IMR-90 (cell line): ENCODE results near the gene HMGXB3. TPM values are rescaled to one million over a fixed set of nuclear protein-coding genes. Genes with fewer than 3 reads are reported as not detected.

Experiments
- ATAC-seq: fragments of 200-7000 bp; cut with Tn5 transposase; 2 replicates; pipeline ENCODE4 v1.9.1; 2020; ENCODE audit warnings: low read depth, mild to moderate bottlenecking, moderate library complexity
- BruUV-seq: library from RNA; stranded (reverse); fragments of 400-500 nt; replicated peaks from 2 replicates; lab custom pipeline; 2021; lab: Mats Ljungman, UMichigan
- CTCF ChIA-PET: fragments of 300-600 bp; formaldehyde crosslinking; extraction: SDS; loops from one replicate; lab custom pipeline; 2021; ENCODE audit warnings: antibody characterized with exemption; lab: Yijun Ruan, JAX
- POLR2A ChIA-PET: fragments of 300-600 bp; sonication (Branson Sonifier 250); formaldehyde crosslinking; loops from one replicate; lab custom pipeline; 2022; ENCODE audit warnings: antibody characterized with exemption; ENCODE audit not compliant: unreplicated experiment; lab: Charles Lee
- DNase-seq: peaks from one replicate; pipeline ENCODE4 v3.0.0; 2013
- H2AFZ ChIP-seq: replicated peaks from 2 replicates; pipeline ENCODE3; 2013; ENCODE audit warnings: low read length, mild to moderate bottlenecking; ENCODE audit not compliant: poor library complexity
- H2AK5ac ChIP-seq: 2 replicates; pipeline ENCODE4 v1.6.1; 2013; ENCODE audit warnings: low read depth, low read length, inconsistent platforms
- H2AK9ac ChIP-seq: replicated peaks from 2 replicates; pipeline ENCODE3; 2013; ENCODE audit warnings: mild to moderate bottlenecking, low read depth, low read length, moderate library complexity; ENCODE audit not compliant: poor library complexity
- H2BK120ac ChIP-seq: 2 replicates; pipeline ENCODE4 v1.6.1; 2013; ENCODE audit warnings: low read depth, low read length, inconsistent platforms
- H2BK15ac ChIP-seq: 3 replicates; pipeline ENCODE4 v1.6.1; 2013; ENCODE audit warnings: low read depth, low read length, inconsistent platforms
- H2BK20ac ChIP-seq: 2 replicates; pipeline ENCODE4 v1.6.1; 2013; ENCODE audit warnings: low read depth, mild to moderate bottlenecking, inconsistent platforms, low read length, moderate library complexity
- H2BK5ac ChIP-seq: 2 replicates; pipeline ENCODE4 v1.6.1; 2013; ENCODE audit warnings: mild to moderate bottlenecking, low read depth, low read length, inconsistent platforms; ENCODE audit not compliant: poor library complexity, severe bottlenecking
- H3K14ac ChIP-seq: replicated peaks from 2 replicates; pipeline ENCODE4 v1.6.1; 2013; ENCODE audit warnings: low read depth, low read length, inconsistent platforms
- H3K18ac ChIP-seq: 2 replicates; pipeline ENCODE4 v1.6.1; 2013; ENCODE audit warnings: low read depth, low read length, control low read depth
- H3K23ac ChIP-seq: 2 replicates; pipeline ENCODE4 v1.6.1; 2013; ENCODE audit warnings: low read depth, low read length, inconsistent platforms
- H3K27ac ChIP-seq: 2 replicates; pipeline ENCODE4 v1.5.1; 2013; ENCODE audit warnings: mild to moderate bottlenecking, control low read depth, low read length; ENCODE audit not compliant: insufficient read depth
- H3K27me3 ChIP-seq: 2 replicates; pipeline ENCODE4 v1.6.1; 2013; ENCODE audit warnings: low read length; ENCODE audit not compliant: control insufficient read depth, insufficient read depth
- H3K36me3 ChIP-seq: 2 replicates; pipeline ENCODE4 v1.6.1; 2013; ENCODE audit warnings: low read length, mixed read lengths; ENCODE audit not compliant: control insufficient read depth, insufficient read depth
- H3K4ac ChIP-seq: 2 replicates; pipeline ENCODE4 v1.6.1; 2013; ENCODE audit warnings: low read depth, low read length, inconsistent platforms
- H3K4me1 ChIP-seq: 2 replicates; pipeline ENCODE4 v1.6.1; 2013; ENCODE audit warnings: low read length, mixed read lengths; ENCODE audit not compliant: control insufficient read depth, insufficient read depth
- H3K4me2 ChIP-seq: 2 replicates; pipeline ENCODE4 v1.6.1; 2013; ENCODE audit warnings: low read depth, mild to moderate bottlenecking, control low read depth, low read length, moderate library complexity
- H3K4me3 ChIP-seq: 2 replicates; pipeline ENCODE4 v1.5.1; 2013; ENCODE audit warnings: low read depth, mild to moderate bottlenecking, control low read depth, low read length, moderate library complexity; ENCODE audit not compliant: insufficient read depth
- H3K56ac ChIP-seq: 2 replicates; pipeline ENCODE4 v1.6.1; 2013; ENCODE audit warnings: low read length, inconsistent platforms; ENCODE audit not compliant: insufficient read depth; ENCODE audit errors: extremely low read depth
- H3K79me1 ChIP-seq, 2 experiments: 2 replicates each; pipeline ENCODE4 v1.6.1; 2013; ENCODE audit warnings: low read length in 2 of 2, inconsistent platforms in 1 of 2, low read depth in 1 of 2
- H3K9ac ChIP-seq: 2 replicates; pipeline ENCODE4 v1.6.1; 2013; ENCODE audit warnings: low read depth, low read length, control low read depth
- H3K9me1 ChIP-seq: 2 replicates; pipeline ENCODE4 v1.6.1; 2013; ENCODE audit warnings: low read length, inconsistent platforms; ENCODE audit not compliant: insufficient read depth
- H3K9me3 ChIP-seq: 2 replicates; pipeline ENCODE4 v1.6.1; 2013; ENCODE audit warnings: low read length; ENCODE audit not compliant: control insufficient read depth, insufficient read depth
- H4K20me1 ChIP-seq: 2 replicates; pipeline ENCODE4 v1.6.1; 2013; ENCODE audit warnings: low read length, inconsistent platforms; ENCODE audit not compliant: insufficient read depth
- H4K5ac ChIP-seq: 2 replicates; pipeline ENCODE4 v1.6.1; 2013; ENCODE audit warnings: mild to moderate bottlenecking, low read depth, low read length, control low read depth
- H4K8ac ChIP-seq, 2 experiments: 2 replicates each; pipeline ENCODE4 v1.6.1; 2013; ENCODE audit warnings: low read depth in 2 of 2, low read length in 2 of 2, control low read depth in 1 of 2, inconsistent platforms in 1 of 2
- H4K91ac ChIP-seq: 2 replicates; pipeline ENCODE4 v1.6.1; 2013; ENCODE audit warnings: low read depth, low read length, inconsistent platforms; ENCODE audit not compliant: insufficient read depth
- CHD1 ChIP-seq: IDR thresholded peaks from 2 replicates; pipeline ENCODE4 v1.6.1; 2012; ENCODE audit warnings: low read depth, low read length, improper control_type of control experiment
- FOS ChIP-seq: fragments of 150-350 bp; IDR thresholded peaks from 2 replicates; pipeline ENCODE4 v1.6.1; 2016; ENCODE audit warnings: low read depth, low read length
- NFE2L2 ChIP-seq: fragments of 150-350 bp; IDR thresholded peaks from 2 replicates; pipeline ENCODE4 v1.6.1; 2016; ENCODE audit warnings: low read depth, mild to moderate bottlenecking, low read length
- RAD21 ChIP-seq: IDR thresholded peaks from 2 replicates; pipeline ENCODE4 v1.6.1; 2012; ENCODE audit warnings: low read length, improper control_type of control experiment
- WGBS, 2 experiments: methylation state at CpG; one replicate each; pipeline versions ENCODE4 v1.1.5 to v1.1.7; 2013; ENCODE audit warnings: missing lambda C conversion rate in 2 of 2; ENCODE audit not compliant: insufficient read length in 1 of 2; ENCODE audit errors: extremely low coverage in 2 of 2; 5-methylcytosine and 5-hydroxymethylcytosine counted together
- dilution Hi-C: fragments of 300-500 bp; cut with HindIII; formaldehyde crosslinking; loops from one replicate; pipeline ENCODE4 v1.14.3; 2018; ENCODE audit warnings: low sequenced_read_pairs; ENCODE audit not compliant: unreplicated experiment
- in situ Hi-C: fragments of 300-500 bp; cut with MboI; formaldehyde crosslinking; loops from 3 replicates; pipeline ENCODE4 v1.14.3; 2019; ENCODE audit warnings: low sequenced_read_pairs, inconsistent platforms, mixed read lengths
- intact Hi-C: fragments of 100-400 bp; cut with micrococcal nuclease; formaldehyde crosslinking; loops from 2 replicates; pipeline ENCODE4 v1.10.0; 2022
- polyA plus RNA-seq, 3 experiments: library from polyadenylated mRNA; depleted of rRNA; stranded (reverse); fragments of >200 nt; gene quantifications; 2 replicates each; pipeline ENCODE4 v1.2.3, GENCODE V29; 2012; ENCODE audit warnings: low replicate concordance in 1 of 3
- total RNA-seq: library from RNA; depleted of rRNA; stranded (reverse); fragments of >200 nt; gene quantifications from 2 replicates; pipeline ENCODE4 v1.2.3, GENCODE V29; 2012

Gene HMGXB3
- total and polyA plus RNA-seq, 2 of the 4 experiments (the other 2 are of a cell fraction): 27.6 to 30.6 TPM

- no peak for TF ChIP-seq CHD1
Measured at GRCh38 chr5:150009671-150010387, 9.3 kb downstream of the HMGXB3 start (continued).

DNA sequence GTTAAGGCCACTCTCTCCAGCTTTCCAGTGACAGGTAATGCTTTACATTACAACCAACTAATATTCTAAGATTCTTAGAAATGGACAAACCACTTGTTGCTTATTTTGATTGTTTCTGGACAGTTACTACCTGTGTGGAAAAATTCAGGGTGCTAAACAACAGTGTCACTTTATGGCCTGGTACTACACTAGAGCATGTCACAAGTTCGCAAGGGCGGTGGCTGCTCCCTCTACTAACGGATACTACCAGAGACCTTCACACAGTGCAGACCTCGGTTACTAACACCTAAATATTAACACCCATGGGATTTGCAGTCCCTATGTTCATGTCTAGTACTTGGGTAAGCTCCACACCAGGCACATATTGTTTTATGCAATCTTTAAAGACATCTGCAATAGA lies 13.4 kb downstream of the HMGXB3 start:
- no peak overlapping the region for H3K14ac ChIP-seq
- peaks cover 50% of the 10 kb centered on the region for H3K36me3 ChIP-seq
- no peak for DNase-seq
- H3K9ac ChIP-seq: no peak overlapping the region
- 98% methylated on average over 4 of the region's 4 CpGs; no CpG with 5 or more reads in 1 of the 2 experiments for WGBS, 2 experiments
- H3K79me1 ChIP-seq: peaks cover 41 to 48% of the 10 kb centered on the region in 2 experiments
- no peak overlapping the region for H2AK9ac ChIP-seq
- POLR2A ChIA-PET: no interaction called here
- no peak overlapping the region for H4K5ac ChIP-seq
- peaks cover 7% of the 10 kb centered on the region for H3K9me1 ChIP-seq
- no peak overlapping the region for H3K4me3 ChIP-seq
- no peak for ATAC-seq
- H3K18ac ChIP-seq: no peak overlapping the region
- in situ Hi-C loops (no loop called here), dilution Hi-C loops (no loop called here), intact Hi-C loops (no loop called here)
- no TSS peak for BruUV-seq
- H3K9me3 ChIP-seq: peaks cover 13% of the 10 kb centered on the region
- no peak overlapping the region for H2BK120ac ChIP-seq
- H2AFZ ChIP-seq: no peak overlapping the region
- CTCF ChIA-PET: no interaction called here
- H3K27me3 ChIP-seq: no peaks in the 10 kb centered on the region
- no peak overlapping the region for H2BK15ac ChIP-seq
- H4K8ac ChIP-seq: no peak overlapping the region
- H2BK20ac ChIP-seq: no peak overlapping the region
- H2BK5ac ChIP-seq: no peak overlapping the region
- no peak overlapping the region for H3K4me2 ChIP-seq
- no peak overlapping the region for H4K91ac ChIP-seq
- no peak overlapping the region for H3K4ac ChIP-seq
- H3K23ac ChIP-seq: no peak overlapping the region
- no peak overlapping the region for H3K27ac ChIP-seq
- H4K20me1 ChIP-seq: peaks cover 3% of the 10 kb centered on the region; the same call in 1 of the 2 replicates
- no peaks in the 10 kb centered on the region for H3K4me1 ChIP-seq
- TF ChIP-seq NFE2L2 (no peak), RAD21 (no peak), FOS (no peak)
- H2AK5ac ChIP-seq: no peak overlapping the region
- H3K56ac ChIP-seq: no peak overlapping the region
